ENCODE results near the gene PRCC.
"Not testable (repeated sequence)": the region's sequence is repeated elsewhere in the genome, so short reads cannot be mapped to it uniquely, and the experiment has no call there.

The PRCC gene

GRCh38 chr1:156744786-156745419 is 22.4 kb upstream of the PRCC start:
- no peak for DNase-seq

GRCh38 chr1:156745881-156746280 is 21.5 kb upstream of the PRCC start:
- no peak for DNase-seq

- DNase-seq: no peak
Observed at GRCh38 chr1:156746406-156746727, 21.0 kb upstream of the PRCC start.

- peak; percentile 40 for DNase-seq
Observed at GRCh38 chr1:156746728-156747631, 20.4 kb upstream of the PRCC start.

GRCh38 chr1:156747742-156748669 is 19.3 kb upstream of the PRCC start:
- no peak for DNase-seq

GRCh38 chr1:156748670-156749418 is 18.5 kb upstream of the PRCC start:
- no peak for DNase-seq

- DNase-seq: no peak
Observed at GRCh38 chr1:156749419-156750118, 17.8 kb upstream of the PRCC start.

GRCh38 chr1:156750191-156750672 is 17.1 kb upstream of the PRCC start:
- peak; percentile 46 for DNase-seq

- DNase-seq: no peak
Observed at GRCh38 chr1:156750711-156751450, 16.5 kb upstream of the PRCC start.

- no peak for DNase-seq
Observed at GRCh38 chr1:156751451-156751756, 15.9 kb upstream of the PRCC start, which contains the start of gene HDGF. TSS of gene HDGF (minus strand) at chr1:156751675. CDS start at chr1:156751429, 246 bp downstream.

GRCh38 chr1:156751757-156752481 is 15.4 kb upstream of the PRCC start:
- peak; percentile 74 for DNase-seq

GRCh38 chr1:156752843-156753482 is 14.4 kb upstream of the PRCC start:
- no peak for DNase-seq

GRCh38 chr1:156754219-156754618 is 13.1 kb upstream of the PRCC start:
- peak; percentile 45 for DNase-seq

- no peak for DNase-seq
Observed at GRCh38 chr1:156755527-156755950, 11.8 kb upstream of the PRCC start.

GRCh38 chr1:156756355-156756754 is 11.0 kb upstream of the PRCC start:
- no peak for DNase-seq

- not testable (repeated sequence) for DNase-seq
Observed at GRCh38 chr1:156757572-156758253, 9.6 kb upstream of the PRCC start.

GRCh38 chr1:156760092-156760795 is 7.1 kb upstream of the PRCC start:
- DNase-seq: no peak

GRCh38 chr1:156760796-156761104 is 6.6 kb upstream of the PRCC start:
- DNase-seq: no peak

- DNase-seq: not testable (repeated sequence)
Observed at GRCh38 chr1:156765136-156765535, 2.2 kb upstream of the PRCC start.
